HFFc6 (cell line): ENCODE results near the gene MVD. TPM values are rescaled to one million over a fixed set of nuclear protein-coding genes. Genes with fewer than 3 reads are reported as not detected.

Experiments
- DNase-seq: peaks from one replicate; pipeline ENCODE4 v3.0.0-alpha.2; 2018
- H3K27ac Mint-ChIP-seq: 2 replicates; pipeline ENCODE4 v1.8.0; 2020; ENCODE audit warnings: mild to moderate bottlenecking, mixed read lengths
- H3K27me3 Mint-ChIP-seq: 2 replicates; pipeline ENCODE4 v1.8.0; 2021; ENCODE audit warnings: mild to moderate bottlenecking, moderate library complexity, mixed read lengths; ENCODE audit not compliant: insufficient read depth
- H3K36me3 Mint-ChIP-seq: 2 replicates; pipeline ENCODE4 v1.8.0; 2021; ENCODE audit warnings: low read depth, mixed read lengths
- H3K4me1 Mint-ChIP-seq: 2 replicates; pipeline ENCODE4 v1.8.0; 2020; ENCODE audit warnings: low read depth, mixed read lengths
- H3K4me3 Mint-ChIP-seq: 2 replicates; pipeline ENCODE4 v1.8.0; 2020; ENCODE audit warnings: mild to moderate bottlenecking, moderate library complexity, mixed read lengths
- H3K9me3 Mint-ChIP-seq: 2 replicates; pipeline ENCODE4 v1.8.0; 2020; ENCODE audit warnings: mild to moderate bottlenecking, mixed read lengths
- total RNA-seq, 6 experiments: library from RNA; stranded (reverse); fragmentation: NEBNext Ultra II Directional; extraction: Animal tissue kit (Norgen Biotek cat#: 25700); gene quantifications; 2 replicates in 1 of 6; 3 replicates in 5 of 6; pipeline ENCODE4 v1.2.3, GENCODE V29; 2021
- TF ChIP-seq, protein P1 (sequence below): fragments of 200-600 bp; sonication (generic); IDR thresholded peaks from 2 replicates; pipeline ENCODE4 v1.5.0; 2021; ENCODE audit warnings: antibody characterized with exemption, mild to moderate bottlenecking

The MVD gene
- total RNA-seq, 6 experiments from 2014 or later, result 21.1 to 28.0 (median 24.0) TPM

DNA sequence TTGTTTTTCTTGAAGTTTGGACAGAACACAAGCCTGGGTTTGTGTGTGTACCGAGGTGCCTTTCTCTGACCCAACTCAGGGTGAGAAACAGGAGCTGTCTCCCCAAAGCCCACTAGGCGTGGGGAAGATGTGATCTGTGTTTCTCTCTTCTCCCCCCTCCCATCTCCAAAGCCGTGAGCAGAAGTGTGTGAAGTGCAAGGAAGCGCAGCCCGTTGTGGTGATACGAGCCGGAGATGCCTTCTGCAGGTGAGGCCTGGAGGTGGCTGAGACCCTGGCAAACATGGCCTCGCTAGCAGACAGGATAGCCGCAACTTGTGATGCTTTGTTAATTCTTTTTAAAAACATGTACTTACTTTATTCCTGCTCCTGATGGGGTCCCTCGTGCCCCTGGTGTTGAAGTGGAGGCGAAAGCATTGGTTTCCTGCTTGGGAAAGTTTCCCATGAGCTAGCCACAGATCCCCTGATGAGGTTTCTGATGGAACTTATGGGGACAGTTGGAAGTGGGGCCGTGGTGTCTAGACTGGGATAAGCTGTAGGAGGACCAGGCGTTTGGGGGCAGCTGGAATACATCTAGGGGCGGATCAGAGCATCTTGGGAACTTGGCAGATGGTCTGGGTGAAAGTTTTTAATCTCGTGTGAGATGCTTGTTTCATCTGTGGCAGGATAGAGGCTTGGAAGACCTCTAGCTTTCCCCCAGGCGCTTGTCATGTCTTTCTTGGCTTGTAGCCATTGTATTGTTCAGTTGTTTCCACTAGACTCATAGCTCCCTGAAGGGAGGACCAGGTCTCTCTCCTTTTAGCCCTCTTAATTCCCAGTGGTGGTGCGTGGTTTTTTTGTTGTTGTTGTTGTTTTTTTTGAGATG lies 44.3 kb upstream of the MVD start:
- TF ChIP-seq, protein P1, sequence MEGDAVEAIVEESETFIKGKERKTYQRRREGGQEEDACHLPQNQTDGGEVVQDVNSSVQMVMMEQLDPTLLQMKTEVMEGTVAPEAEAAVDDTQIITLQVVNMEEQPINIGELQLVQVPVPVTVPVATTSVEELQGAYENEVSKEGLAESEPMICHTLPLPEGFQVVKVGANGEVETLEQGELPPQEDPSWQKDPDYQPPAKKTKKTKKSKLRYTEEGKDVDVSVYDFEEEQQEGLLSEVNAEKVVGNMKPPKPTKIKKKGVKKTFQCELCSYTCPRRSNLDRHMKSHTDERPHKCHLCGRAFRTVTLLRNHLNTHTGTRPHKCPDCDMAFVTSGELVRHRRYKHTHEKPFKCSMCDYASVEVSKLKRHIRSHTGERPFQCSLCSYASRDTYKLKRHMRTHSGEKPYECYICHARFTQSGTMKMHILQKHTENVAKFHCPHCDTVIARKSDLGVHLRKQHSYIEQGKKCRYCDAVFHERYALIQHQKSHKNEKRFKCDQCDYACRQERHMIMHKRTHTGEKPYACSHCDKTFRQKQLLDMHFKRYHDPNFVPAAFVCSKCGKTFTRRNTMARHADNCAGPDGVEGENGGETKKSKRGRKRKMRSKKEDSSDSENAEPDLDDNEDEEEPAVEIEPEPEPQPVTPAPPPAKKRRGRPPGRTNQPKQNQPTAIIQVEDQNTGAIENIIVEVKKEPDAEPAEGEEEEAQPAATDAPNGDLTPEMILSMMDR, result no peak
- Mint-ChIP-seq H3K4me3 (peak overlapping the region; percentile 93), H3K9me3 (no peaks in the 10 kb centered on the region), H3K4me1 (peaks cover 26% of the 10 kb centered on the region), H3K27me3 (peaks cover 3% of the 10 kb centered on the region), H3K27ac (peak overlapping the region; percentile 39), H3K36me3 (no peaks in the 10 kb centered on the region)
- peak; percentile 24 for DNase-seq

DNA sequence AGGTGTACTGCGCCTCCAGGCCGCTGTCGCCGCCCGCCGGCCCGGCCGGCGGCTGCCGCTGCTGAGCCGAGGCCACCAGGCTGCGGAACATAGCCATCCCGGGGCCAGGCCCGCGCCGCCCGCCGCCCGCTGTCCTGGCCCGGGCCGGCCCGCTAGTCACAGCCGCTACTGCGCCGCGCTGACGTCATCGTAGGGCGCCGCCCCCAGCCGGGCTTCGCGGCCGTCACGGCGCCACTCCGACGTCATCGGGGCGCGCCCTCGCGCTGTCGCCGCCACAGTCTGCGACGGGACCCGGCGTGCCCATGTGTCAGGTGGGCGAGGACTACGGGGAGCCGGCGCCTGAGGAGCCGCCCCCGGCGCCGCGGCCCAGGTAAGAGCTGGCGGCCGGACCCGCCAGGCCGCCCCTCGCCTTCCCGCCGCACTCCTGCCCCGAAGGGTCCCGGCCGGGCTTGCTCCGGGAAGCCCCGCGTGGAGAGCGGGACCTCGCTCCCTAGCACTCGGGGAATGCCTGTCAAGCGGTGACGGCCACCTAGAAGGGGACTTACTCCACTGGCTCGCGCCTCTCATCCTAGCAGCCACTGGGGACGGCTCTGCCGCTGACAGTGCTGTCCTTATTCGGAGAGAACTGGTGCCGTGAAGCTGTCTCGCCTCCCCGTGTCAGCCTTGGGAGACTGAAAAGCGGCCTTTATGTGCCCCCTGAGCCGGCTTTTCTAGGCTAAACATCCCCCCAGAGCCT lies 43.5 kb upstream of the MVD start, which contains the start of the genes CTU2 and RNF166:
TSS of gene CTU2 (plus strand) at position 275 of the 736 bp plus-strand sequence. CDS start at position 303, 28 bp downstream.
TSS of gene RNF166 (minus strand) at position 180 of the 736 bp plus-strand sequence. CDS start at position 97, 83 bp downstream.
- TF ChIP-seq, protein P1, result no peak
- Mint-ChIP-seq H3K4me3 (peak within 1 kb of the TSS; percentile 97), H3K27ac (peak within 1 kb of the TSS; percentile 86), H3K4me1 (peaks cover 26% of the 10 kb centered on the region), H3K9me3 (no peaks in the 10 kb centered on the region), H3K36me3 (no peaks in the 10 kb centered on the region), H3K27me3 (no peaks in the 10 kb centered on the region; the same call in 1 of the 2 replicates)
- peak; percentile 72 for DNase-seq

DNA sequence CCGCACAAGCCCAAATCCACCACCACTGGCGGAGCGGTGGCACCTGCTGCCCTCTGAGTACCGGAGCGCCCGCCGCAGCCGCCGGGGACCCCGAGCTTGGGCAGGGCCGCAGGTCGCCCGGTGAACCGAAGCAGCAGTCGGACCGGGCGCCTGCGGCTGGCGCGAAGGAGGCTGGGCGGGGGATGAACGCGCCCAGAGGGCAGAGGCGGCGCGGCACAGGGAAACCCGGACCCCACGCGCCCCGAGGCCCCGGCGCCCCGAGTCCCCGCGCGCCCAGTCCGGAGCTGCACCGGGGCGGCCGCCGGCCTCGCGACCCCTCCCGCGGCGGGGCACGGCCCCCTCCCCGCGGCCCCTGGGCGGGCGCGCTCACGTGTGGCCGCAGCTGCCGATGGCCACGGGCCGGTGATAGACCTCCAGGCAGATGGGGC lies 42.9 kb upstream of the MVD start:
- no peaks in the 10 kb centered on the region; the same call in 1 of the 2 replicates for H3K27me3 Mint-ChIP-seq
- H3K4me1 Mint-ChIP-seq, result peaks cover 26% of the 10 kb centered on the region
- TF ChIP-seq, protein P1, result no peak
- no peaks in the 10 kb centered on the region for H3K9me3 Mint-ChIP-seq
- H3K36me3 Mint-ChIP-seq, result no peaks in the 10 kb centered on the region
- DNase-seq, result no peak
- peak overlapping the region; percentile 97 for H3K4me3 Mint-ChIP-seq
- peak overlapping the region; percentile 86 for H3K27ac Mint-ChIP-seq

DNA sequence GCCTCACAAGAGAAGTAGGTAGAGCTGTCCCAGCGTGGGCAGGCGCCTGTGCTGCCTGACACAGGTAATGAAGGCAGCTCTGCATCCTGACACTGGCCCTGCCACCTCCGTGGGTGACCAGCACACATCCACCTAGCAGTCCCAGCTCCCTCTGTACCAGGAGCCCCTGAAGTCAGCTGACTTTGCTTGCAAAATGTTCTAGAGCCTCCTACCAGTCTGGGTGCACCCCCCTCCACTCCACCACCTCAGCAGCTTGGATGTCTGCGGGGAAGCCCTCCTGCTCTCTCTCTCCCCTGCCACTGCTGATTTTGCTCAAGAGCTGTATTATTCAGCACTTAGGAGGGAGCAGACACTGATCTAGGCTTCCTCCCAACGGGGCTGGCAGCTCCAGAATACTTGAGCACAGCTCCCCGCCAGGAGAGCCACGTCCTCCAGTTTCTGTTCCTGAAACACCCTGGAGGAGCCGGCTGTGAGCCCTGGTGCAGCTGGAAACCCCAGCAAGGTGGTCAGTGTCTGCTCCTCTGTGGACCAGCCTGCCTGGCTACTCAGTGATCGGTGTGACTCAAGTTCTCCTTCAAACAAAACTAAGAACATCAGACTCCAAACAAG lies 42.3 kb upstream of the MVD start:
- H3K27ac Mint-ChIP-seq, result peak overlapping the region; percentile 86
- DNase-seq, result no peak
- TF ChIP-seq, protein P1, result no peak
- H3K4me1 Mint-ChIP-seq, result peaks cover 26% of the 10 kb centered on the region
- H3K4me3 Mint-ChIP-seq, result peak overlapping the region; percentile 97
- H3K27me3 Mint-ChIP-seq, result no peaks in the 10 kb centered on the region; the same call in 1 of the 2 replicates
- no peaks in the 10 kb centered on the region for H3K36me3 Mint-ChIP-seq
- no peaks in the 10 kb centered on the region for H3K9me3 Mint-ChIP-seq
